SH-SY5Y (cell line): Measurements from ENCODE around the gene RAB10.
A peak's percentile ranks its signal among the peaks of the same experiment; 100 is the strongest.

Experiments
- GATA2 ChIP-seq: IDR thresholded peaks from 2 replicates; pipeline ENCODE4 v1.6.1; 2011; ENCODE audit warnings: mild to moderate bottlenecking, low read depth, low read length
- GATA3 ChIP-seq: IDR thresholded peaks from 2 replicates; pipeline ENCODE4 v1.6.1; 2011; ENCODE audit warnings: low read depth, mild to moderate bottlenecking, low read length, moderate library complexity

DNA sequence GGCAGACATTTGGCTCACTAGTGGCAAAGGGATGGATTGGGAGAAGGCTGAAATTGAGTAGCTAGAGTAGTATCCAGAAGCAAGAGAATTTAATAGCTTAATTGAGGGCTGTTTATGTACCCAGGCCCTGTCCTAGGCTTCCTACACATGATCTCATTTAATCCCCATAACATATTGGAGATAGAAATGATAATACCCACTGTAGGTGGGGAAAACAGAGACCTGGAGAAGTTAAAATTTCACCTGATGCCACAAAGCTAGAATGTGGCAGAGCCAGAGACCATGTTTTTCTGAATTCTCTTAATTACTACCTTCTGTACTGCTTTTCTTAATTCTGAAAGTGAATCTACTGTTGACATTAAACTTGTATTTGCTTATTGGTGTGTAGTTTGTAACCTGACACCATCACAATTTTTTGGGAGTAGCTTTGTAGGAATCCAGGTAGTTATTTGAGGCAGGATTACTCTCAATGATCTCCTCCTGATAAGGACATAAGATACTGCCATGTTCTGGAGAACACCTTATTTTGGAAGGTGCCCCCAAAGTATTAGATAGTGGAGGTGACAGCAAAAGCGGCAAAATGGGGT is 42.2 kb downstream of the RAB10 start:
- TF ChIP-seq GATA2: no peak
- TF ChIP-seq GATA3: peak; percentile 11; the same call in 1 of the 2 replicates
